Fibroblast of the aortic adventitia (primary cell): ENCODE results near the gene CDC42BPG. TPM values are rescaled to one million over a fixed set of nuclear protein-coding genes. Genes with fewer than 3 reads are reported as not detected.

Experiments used
- DNase-seq: peaks from one replicate; pipeline ENCODE4 v3.0.0-alpha.2; 2010; ENCODE audit warnings: low read depth
- H3K4me3 ChIP-seq: 2 replicates; pipeline ENCODE4 v1.5.1; 2011; ENCODE audit warnings: low read depth, mild to moderate bottlenecking, control low read depth, low read length, moderate library complexity
- CTCF ChIP-seq: IDR thresholded peaks from 2 replicates; pipeline ENCODE4 v1.5.1; 2011; ENCODE audit warnings: mild to moderate bottlenecking, low read length, control low read depth, inconsistent platforms; ENCODE audit not compliant: insufficient read depth
- total RNA-seq: library from RNA; depleted of rRNA; stranded (reverse); fragments of >200 nt; gene quantifications from 2 replicates; pipeline ENCODE4 v1.2.3, GENCODE V29; 2012; ENCODE audit warnings: low replicate concordance

CDC42BPG gene
- 0.08 and 0.09 TPM in 2 replicates for total RNA-seq

DNA sequence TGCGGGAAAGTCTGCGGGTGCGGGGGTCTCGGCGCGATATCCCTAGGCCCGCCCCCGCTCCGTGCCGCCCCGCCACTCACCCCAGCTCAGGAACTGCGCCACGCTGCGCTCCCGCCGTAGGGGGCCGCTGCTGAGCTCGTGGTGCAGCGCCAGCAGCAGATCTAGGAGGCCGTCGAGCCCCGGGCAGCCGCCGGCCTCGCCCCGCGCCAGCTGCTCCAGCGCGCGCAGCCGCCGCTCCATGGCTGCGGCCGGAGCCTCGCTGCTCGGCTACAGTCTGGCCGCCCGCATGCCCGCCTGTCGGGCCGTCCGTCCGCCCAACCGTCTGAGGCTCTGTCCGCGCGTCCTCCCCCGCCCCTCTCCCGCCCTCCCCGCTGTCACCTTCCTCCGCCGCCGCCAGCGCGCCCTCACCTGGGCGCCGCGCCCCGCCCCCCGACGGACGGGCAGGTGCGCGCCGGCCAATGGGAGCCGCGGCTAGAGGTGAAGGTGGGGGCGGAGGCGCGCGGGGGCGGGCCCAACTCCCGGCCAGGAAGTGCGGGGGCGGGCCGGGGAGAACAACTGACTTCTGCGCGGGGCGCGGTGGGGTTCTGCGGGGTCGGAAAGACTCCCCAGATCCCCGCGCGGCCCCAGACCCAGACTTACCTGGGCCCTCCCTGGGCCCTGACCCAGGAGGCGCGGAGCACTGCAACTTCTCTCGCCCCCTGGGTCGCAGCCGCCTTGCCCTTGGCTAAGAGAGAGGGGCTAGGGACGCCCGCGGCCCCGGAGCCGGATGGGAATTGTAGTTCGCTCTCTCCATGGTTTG is at the start of gene CDC42BPG:
Gene CDC42BPG, minus strand, starts transcription at position 324 of the 799 bp plus-strand sequence. Its CDS starts 84 bp downstream, at position 240.
- peak; percentile 45 for DNase-seq
- H3K4me3 ChIP-seq, result peak within 1 kb of the TSS; percentile 33

DNA sequence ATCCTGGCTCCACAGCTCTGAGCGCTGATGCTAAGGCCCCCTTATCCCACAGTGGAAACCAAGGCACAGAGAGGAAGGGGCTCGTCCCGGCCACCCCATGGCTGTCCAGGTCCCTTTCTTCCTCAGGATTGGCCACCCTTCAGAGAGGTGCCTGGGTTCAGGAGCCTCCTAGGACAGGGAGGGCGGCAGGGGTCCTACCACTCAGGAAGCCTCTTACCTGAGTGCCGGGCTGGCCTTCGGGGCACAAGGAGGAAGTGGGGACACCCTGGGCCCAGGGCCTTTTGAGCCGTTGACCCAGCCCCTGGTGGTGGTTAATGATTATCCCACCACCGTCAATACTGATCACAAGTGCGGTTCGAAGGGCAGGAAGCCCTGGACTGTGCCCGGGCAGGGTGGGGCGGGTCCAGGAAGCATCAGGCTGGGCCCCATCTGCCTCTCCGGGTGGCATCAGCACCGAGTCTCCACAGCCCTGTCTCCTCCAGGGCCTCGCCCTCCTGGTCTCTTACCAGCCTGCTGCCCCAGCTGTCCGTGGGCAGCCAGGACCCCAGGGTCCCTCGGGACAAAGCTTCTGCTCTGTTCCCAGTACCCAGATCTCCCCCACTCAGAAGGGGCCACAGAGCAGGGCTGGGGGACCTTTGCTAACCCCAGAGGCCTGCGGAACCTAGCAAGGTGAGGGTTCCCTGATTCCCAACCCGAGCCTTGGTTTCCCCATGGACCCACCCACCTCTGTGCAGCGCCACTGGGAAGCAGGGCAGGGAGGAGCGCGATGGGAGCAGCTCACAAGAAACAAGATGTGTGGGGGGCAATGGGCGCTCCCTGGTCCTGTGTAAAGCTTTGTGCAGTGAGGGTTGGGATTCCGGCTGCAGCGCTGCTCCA is 49.0 kb upstream of the CDC42BPG start:
- H3K4me3 ChIP-seq, result no peak overlapping the region
- no peak for DNase-seq
- no peak for TF ChIP-seq CTCF

More for the DNA sequence above, at the start of gene CDC42BPG:
- peak; percentile 67 for TF ChIP-seq CTCF

- TF ChIP-seq CTCF, result no peak
- DNase-seq, result no peak
- no peak overlapping the region for H3K4me3 ChIP-seq
Observed at GRCh38 chr11:64892838-64893193, 48.4 kb upstream of the CDC42BPG start.

DNA sequence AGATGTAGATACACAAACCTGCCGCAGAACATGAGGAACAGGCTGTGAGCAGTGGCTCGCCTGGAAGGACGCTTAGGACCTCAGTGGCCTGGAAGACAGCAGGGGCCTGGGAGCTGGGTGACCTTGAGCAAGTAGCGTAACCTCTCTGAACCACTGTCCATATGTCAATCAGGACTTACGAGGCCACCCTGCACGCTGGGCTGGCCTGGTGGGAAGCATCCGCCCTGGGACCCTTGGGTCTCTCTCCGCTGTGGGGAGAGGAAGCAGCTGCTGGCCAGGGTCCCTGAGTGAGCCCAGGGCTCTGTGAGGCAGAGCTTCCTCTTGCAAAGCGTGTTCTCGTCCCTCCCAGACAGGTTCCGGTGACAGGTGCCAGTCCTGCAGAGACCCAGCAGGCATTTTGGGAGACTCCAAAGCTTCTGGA is 48.0 kb upstream of the CDC42BPG start:
- TF ChIP-seq CTCF, result no peak
- DNase-seq, result no peak
- no peak overlapping the region for H3K4me3 ChIP-seq

- no peak overlapping the region for H3K4me3 ChIP-seq
- TF ChIP-seq CTCF, result no peak
- no peak for DNase-seq
Observed at GRCh38 chr11:64891880-64892279, 47.4 kb upstream of the CDC42BPG start.

DNA sequence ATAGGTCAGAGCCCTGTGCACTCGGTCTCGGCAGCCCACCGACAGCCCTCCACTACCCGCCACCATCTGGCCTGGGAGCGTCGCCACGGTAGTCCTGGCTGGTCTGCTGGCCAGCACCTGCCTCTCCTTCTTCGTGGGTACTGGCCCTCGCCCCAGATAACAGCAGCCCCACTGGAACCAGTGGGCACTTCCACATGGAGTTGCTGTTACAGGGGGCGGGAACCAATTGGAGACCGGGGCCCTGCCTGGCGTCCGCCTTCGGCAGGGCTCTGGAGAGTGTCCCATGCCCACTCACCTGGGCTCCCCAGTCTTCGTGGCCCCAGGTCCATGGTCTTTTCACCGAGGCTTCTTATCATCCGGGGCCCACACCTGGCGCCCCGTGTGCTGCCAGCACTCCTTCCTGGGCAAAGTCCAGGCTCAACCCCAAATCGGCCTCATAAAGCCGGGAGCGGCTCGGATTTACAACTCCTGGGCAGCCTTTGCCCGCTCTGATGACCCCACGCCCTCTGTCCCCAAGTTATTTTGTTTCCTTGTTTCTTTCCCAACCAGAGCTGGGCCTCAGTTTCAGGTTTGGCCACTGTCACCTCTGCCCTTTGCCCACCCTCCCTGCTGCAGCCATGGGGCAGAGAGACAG is 46.9 kb upstream of the CDC42BPG start:
- DNase-seq, result no peak
- no peak overlapping the region for H3K4me3 ChIP-seq
- no peak for TF ChIP-seq CTCF
